ENCODE measurements around the gene LGALS3BP. TPM values are rescaled to one million over a fixed set of nuclear protein-coding genes. Genes with fewer than 3 reads are reported as not detected.
A peak's percentile ranks its signal among the peaks of the same experiment; 100 is the strongest.

Gene LGALS3BP
- total and polyA plus RNA-seq, 2 experiments from 2014 or later: 15.1 to 36.5 TPM

GRCh38 chr17:78951967-78952551, 27.7 kb downstream of the LGALS3BP start (continued):
- TF ChIP-seq ZNF462 (CRISPR knock-in tag; IDR thresholded peaks at IDR 0.05) (no peak), CREB1 (CRISPR knock-in tag; IDR thresholded peaks at IDR 0.05; ENCODE audit: low read depth) (no peak), POLR2AphosphoS5 (IDR thresholded peaks at IDR 0.05; ENCODE audit: low read depth) (no peak), EZH2phosphoT487 (IDR thresholded peaks at IDR 0.05; ENCODE audit: unreplicated experiment) (no peak), STAT1 (IDR thresholded peaks at IDR 0.05; ENCODE audit: unreplicated experiment) (no peak)

- Histone ChIP-seq H3K4me3 (no peak overlapping the region), H3K27ac (ENCODE audit: low read depth) (no peak overlapping the region), H2AFZ (no peak overlapping the region), H3K27me3 (ENCODE audit: insufficient read depth) (no peaks in the 10 kb centered on the region), H3K79me2 (replicated peaks; ENCODE audit: insufficient read depth) (no peaks in the 10 kb centered on the region), H3K9me2 (ENCODE audit: insufficient read depth) (no peaks in the 10 kb centered on the region), H3K4me1 (ENCODE audit: insufficient read depth) (no peaks in the 10 kb centered on the region), H4K20me1 (replicated peaks; ENCODE audit: insufficient read depth) (no peaks in the 10 kb centered on the region; the same call in 1 of the 2 replicates), H3K4me2 (no peak overlapping the region), H3F3A (replicated peaks; ENCODE audit: low read depth) (no peaks in the 10 kb centered on the region), H3K36me3 (ENCODE audit: insufficient read depth) (no peaks in the 10 kb centered on the region)
- TF ChIP-seq, protein P1, sequence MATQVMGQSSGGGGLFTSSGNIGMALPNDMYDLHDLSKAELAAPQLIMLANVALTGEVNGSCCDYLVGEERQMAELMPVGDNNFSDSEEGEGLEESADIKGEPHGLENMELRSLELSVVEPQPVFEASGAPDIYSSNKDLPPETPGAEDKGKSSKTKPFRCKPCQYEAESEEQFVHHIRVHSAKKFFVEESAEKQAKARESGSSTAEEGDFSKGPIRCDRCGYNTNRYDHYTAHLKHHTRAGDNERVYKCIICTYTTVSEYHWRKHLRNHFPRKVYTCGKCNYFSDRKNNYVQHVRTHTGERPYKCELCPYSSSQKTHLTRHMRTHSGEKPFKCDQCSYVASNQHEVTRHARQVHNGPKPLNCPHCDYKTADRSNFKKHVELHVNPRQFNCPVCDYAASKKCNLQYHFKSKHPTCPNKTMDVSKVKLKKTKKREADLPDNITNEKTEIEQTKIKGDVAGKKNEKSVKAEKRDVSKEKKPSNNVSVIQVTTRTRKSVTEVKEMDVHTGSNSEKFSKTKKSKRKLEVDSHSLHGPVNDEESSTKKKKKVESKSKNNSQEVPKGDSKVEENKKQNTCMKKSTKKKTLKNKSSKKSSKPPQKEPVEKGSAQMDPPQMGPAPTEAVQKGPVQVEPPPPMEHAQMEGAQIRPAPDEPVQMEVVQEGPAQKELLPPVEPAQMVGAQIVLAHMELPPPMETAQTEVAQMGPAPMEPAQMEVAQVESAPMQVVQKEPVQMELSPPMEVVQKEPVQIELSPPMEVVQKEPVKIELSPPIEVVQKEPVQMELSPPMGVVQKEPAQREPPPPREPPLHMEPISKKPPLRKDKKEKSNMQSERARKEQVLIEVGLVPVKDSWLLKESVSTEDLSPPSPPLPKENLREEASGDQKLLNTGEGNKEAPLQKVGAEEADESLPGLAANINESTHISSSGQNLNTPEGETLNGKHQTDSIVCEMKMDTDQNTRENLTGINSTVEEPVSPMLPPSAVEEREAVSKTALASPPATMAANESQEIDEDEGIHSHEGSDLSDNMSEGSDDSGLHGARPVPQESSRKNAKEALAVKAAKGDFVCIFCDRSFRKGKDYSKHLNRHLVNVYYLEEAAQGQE (IDR thresholded peaks at IDR 0.05; ENCODE audit: unreplicated experiment): no peak
- TF ChIP-seq STAT1 (IDR thresholded peaks at IDR 0.05; ENCODE audit: unreplicated experiment): no peak
- TF ChIP-seq ZNF331 (CRISPR knock-in tag; IDR thresholded peaks at IDR 0.05; ENCODE audit: low read depth): peak; percentile 99
- Mint-ChIP-seq H3K4me3 (no peak overlapping the region), H3K27me3 (ENCODE audit: insufficient read depth, low read depth, poor library complexity) (peaks cover 7% of the 10 kb centered on the region), H3K4me1 (peaks cover 7% of the 10 kb centered on the region; the same call in 2 of the 3 replicates), H3K36me3 (ENCODE audit: low read depth) (peaks cover 11% of the 10 kb centered on the region; the same call in 2 of the 3 replicates), H3K9me3 (peaks cover 24% of the 10 kb centered on the region), H3K27ac (no peak overlapping the region)
- DNase-seq (ENCODE audit: low spot score) (no peak), ATAC-seq (no peak)
Observed at GRCh38 chr17:78950870-78951269, 28.9 kb downstream of the LGALS3BP start.

Measured in GM23338 (cell line).